Right lobe of liver (tissue), 6 donors: ENCODE results near the gene PPP1R7. TPM values are rescaled to one million over a fixed set of nuclear protein-coding genes. Genes with fewer than 3 reads are reported as not detected.

Source experiments
- ATAC-seq, 4 donors: fragments of 200-7000 bp; cut with Tn5 transposase; one replicate each; pipeline ENCODE4 v1.9.1; 2020; ENCODE audit warnings: mild to moderate bottlenecking in 4 of 4, moderate library complexity in 4 of 4
- DNase-seq, 3 donors: peaks; one replicate each; pipeline ENCODE4 v3.0.0-alpha.2; 2020
- H3K27ac ChIP-seq, 3 donors: fragments of 200-600 bp; one replicate each; pipeline ENCODE4 v1.8.0; 2022
- H3K27me3 ChIP-seq, 2 donors: fragments of 200-600 bp; one replicate each; pipeline ENCODE4 v1.8.0; 2022
- H3K36me3 ChIP-seq, 4 donors: fragments of 200-600 bp; sonication (generic) in 1 of 4; one replicate each; pipeline versions ENCODE4 v1.5.1 to v1.8.0; 2017 to 2022; ENCODE audit warnings: control low read depth in 1 of 4
- H3K4me1 ChIP-seq, 4 donors: fragments of 200-600 bp; sonication (generic) in 1 of 4; one replicate each; pipeline versions ENCODE4 v1.5.1 to v1.8.0; 2017 to 2022; ENCODE audit warnings: control low read depth in 1 of 4
- H3K4me3 ChIP-seq, 3 donors: fragments of 200-600 bp; one replicate each; pipeline ENCODE4 v1.8.0; 2022
- H3K9me3 ChIP-seq, 4 donors: fragments of 200-600 bp; sonication (generic) in 1 of 4; one replicate each; pipeline versions ENCODE4 v1.5.1 to v1.8.0; 2017 to 2022; ENCODE audit warnings: control low read depth in 1 of 4
- CTCF ChIP-seq, 4 donors: fragments of 200-600 bp in 3 of 4; fragments of 450-650 bp in 1 of 4; IDR thresholded peaks; one replicate each; pipeline versions ENCODE4 v1.5.1 to v1.8.0; 2016 to 2022; ENCODE audit warnings: antibody characterized with exemption in 4 of 4, mild to moderate bottlenecking in 2 of 4
- POLR2A ChIP-seq: fragments of 450-650 bp; IDR thresholded peaks from one replicate; pipeline ENCODE4 v1.6.1; 2017; ENCODE audit warnings: antibody characterized with exemption, mild to moderate bottlenecking
- WGBS: methylation state at CpG from one replicate; pipeline ENCODE4 v1.1.6; 2018; ENCODE audit warnings: low coverage, low lambda C conversion rate; ENCODE audit not compliant: insufficient coverage; ENCODE audit errors: missing lambda C conversion rate; 5-methylcytosine and 5-hydroxymethylcytosine counted together
- intact Hi-C, 2 donors: fragments of 100-400 bp; cut with DNase I; formaldehyde crosslinking; loops; one replicate each; pipeline versions ENCODE4 v1.11.2 to v1.14.1; 2022
- total RNA-seq, 6 experiments: library from RNA; depleted of rRNA in 2 of 6; stranded (reverse); fragments of >200 nt in 2 of 6; fragmentation: NEBNext Ultra II Directional in 3 of 6; extraction: Animal tissue kit (Norgen Biotek cat#: 25700) in 3 of 6; gene quantifications; one replicate each; pipeline versions ENCODE4 v1.1.0 to v1.2.4, GENCODE V29; 2016 to 2023
- donor health status: DM: no; HTN: yes; CAD: no.
- donor health status: DM: no; HTN: no; CAD: no.
- donor health status: DM: no; HTN: no; CAD: no.
- donor health status: DM: no; HTN: yes; CAD: no.
- donor health status: DM: no; HTN: yes; CAD: no.

Gene PPP1R7
- total RNA-seq, 6 experiments from 2014 or later: 27.8 to 35.7 (median 29.5) TPM

- TF ChIP-seq POLR2A (no peak), CTCF (IDR thresholded peaks at IDR 0.05) (no peak)
- intact Hi-C loops: no loop called here
- H3K4me3 ChIP-seq: no peak overlapping the region
- ATAC-seq (no peak), DNase-seq (no peak)
- no peaks in the 10 kb centered on the region for H3K9me3 ChIP-seq
- 55% methylated on average over 6 of the region's 8 CpGs for WGBS
- no peaks in the 10 kb centered on the region for H3K4me1 ChIP-seq
- no peaks in the 10 kb centered on the region for H3K36me3 ChIP-seq
- H3K27me3 ChIP-seq: no peaks in the 10 kb centered on the region
- no peak overlapping the region for H3K27ac ChIP-seq
Measured at GRCh38 chr2:241112592-241112991, 37.7 kb upstream of the PPP1R7 start.

- H3K27me3 ChIP-seq: no peaks in the 10 kb centered on the region
- TF ChIP-seq CTCF (IDR thresholded peaks at IDR 0.05) (no peak), POLR2A (no peak)
- H3K27ac ChIP-seq: no peak overlapping the region
- ATAC-seq (no peak), DNase-seq (peak in 2 of 3 donors; percentile 13 to 24)
- intact Hi-C loops: no loop called here
- H3K4me3 ChIP-seq: no peak overlapping the region
- WGBS: 92% methylated on average over 11 of the region's 11 CpGs
- H3K36me3 ChIP-seq: no peaks in the 10 kb centered on the region
- no peaks in the 10 kb centered on the region for H3K9me3 ChIP-seq
- H3K4me1 ChIP-seq: no peaks in the 10 kb centered on the region
Measured at GRCh38 chr2:241114836-241115235, 35.4 kb upstream of the PPP1R7 start.

GRCh38 chr2:241115361-241115760, 34.9 kb upstream of the PPP1R7 start:
- H3K27ac ChIP-seq: no peak overlapping the region
- DNase-seq (no peak), ATAC-seq (no peak)
- TF ChIP-seq CTCF (IDR thresholded peaks at IDR 0.05) (no peak), POLR2A (no peak)
- intact Hi-C loops: no loop called here
- H3K9me3 ChIP-seq: no peaks in the 10 kb centered on the region
- H3K27me3 ChIP-seq: no peaks in the 10 kb centered on the region
- WGBS: 81% methylated on average over 4 of the region's 8 CpGs
- no peaks in the 10 kb centered on the region for H3K36me3 ChIP-seq
- H3K4me1 ChIP-seq: no peaks in the 10 kb centered on the region
- H3K4me3 ChIP-seq: no peak overlapping the region

GRCh38 chr2:241116606-241117560, 33.4 kb upstream of the PPP1R7 start:
- WGBS: 86% methylated on average over 23 of the region's 32 CpGs
- Histone ChIP-seq H3K27ac (no peak overlapping the region), H3K9me3 (no peaks in the 10 kb centered on the region), H3K36me3 (no peaks in the 10 kb centered on the region), H3K4me3 (no peak overlapping the region), H3K27me3 (no peaks in the 10 kb centered on the region), H3K4me1 (no peaks in the 10 kb centered on the region)
- intact Hi-C loops: no loop called here
- TF ChIP-seq POLR2A: no peak
- TF ChIP-seq CTCF (IDR thresholded peaks at IDR 0.05): no peak
- ATAC-seq: no peak
- DNase-seq: peak in 1 of 3 donors; percentile 31
